Measurements from ENCODE around the gene BTG1. TPM values are rescaled to one million over a fixed set of nuclear protein-coding genes. Genes with fewer than 3 reads are reported as not detected.
"Not testable (repeated sequence)": the region's sequence is repeated elsewhere in the genome, so short reads cannot be mapped to it uniquely, and the experiment has no call there.

BTG1 gene
- total RNA-seq, 1 donor from 2014 or later: 74.6 TPM

DNA sequence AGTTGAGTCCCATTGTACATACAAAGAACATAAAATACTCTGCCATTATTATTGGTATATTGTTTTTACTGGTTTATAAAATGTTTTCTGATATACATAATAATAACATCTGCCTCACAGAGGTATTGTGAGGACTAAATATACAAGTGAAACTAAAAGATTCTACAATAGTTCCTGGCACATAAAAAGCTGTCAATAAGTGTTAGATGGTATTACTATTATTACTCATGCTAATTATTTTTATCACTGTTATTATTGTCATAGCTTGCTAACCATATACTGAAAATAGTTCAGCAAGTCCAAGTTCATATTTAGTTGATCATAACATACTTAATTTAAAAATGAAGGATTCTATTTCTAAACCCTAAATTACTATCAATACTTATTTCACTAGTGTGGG is 34.4 kb downstream of the BTG1 start:
- no peak for DNase-seq
- intact Hi-C loops (cut with micrococcal nuclease): no loop called here
- no peak for ATAC-seq

GRCh38 chr12:92110083-92110640 is 35.5 kb downstream of the BTG1 start:
- DNase-seq (no peak), ATAC-seq (no peak)
- intact Hi-C loops (cut with micrococcal nuclease): no loop called here

DNA sequence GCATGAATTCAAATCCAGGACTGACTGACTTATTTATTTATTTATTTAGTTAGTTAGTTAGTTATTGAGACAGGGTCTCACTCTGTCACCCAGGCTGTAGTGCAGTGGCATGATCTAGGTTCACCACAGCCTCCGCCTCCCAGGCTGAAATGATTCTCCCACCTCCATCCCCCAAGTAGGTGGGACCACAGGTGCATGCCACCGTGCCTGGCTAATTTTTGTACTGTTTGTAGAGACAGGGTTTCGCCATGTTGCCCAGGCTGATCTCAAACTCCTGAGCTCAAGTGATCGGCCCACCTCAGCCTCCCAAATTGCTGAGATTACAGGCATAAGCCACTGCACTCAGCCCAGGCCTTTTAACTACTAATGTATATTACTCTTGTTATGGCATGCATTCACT is 36.0 kb downstream of the BTG1 start:
- DNase-seq (no peak), ATAC-seq (no peak)
- intact Hi-C loops (cut with micrococcal nuclease): no loop called here

DNA sequence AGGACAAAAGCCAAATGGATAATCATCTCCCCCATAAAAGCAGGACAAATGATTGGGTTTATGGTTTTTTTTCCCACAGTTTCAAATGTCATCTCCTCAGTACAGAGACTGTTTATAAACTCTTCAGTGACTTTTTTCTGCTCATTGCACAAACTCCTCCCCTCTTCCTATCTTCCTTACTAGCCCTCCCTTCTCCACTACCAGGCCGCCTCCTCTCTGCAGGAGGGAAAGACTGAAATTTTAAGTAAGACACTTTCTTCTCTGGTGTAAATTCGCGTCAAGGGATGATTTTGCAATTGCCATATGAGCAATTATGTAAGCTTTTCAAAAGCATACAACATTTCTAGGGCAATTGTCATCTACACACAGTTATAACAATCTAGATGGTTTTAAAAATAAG is 37.0 kb downstream of the BTG1 start:
- intact Hi-C loops (cut with micrococcal nuclease): no loop called here
- no peak for DNase-seq

GRCh38 chr12:92107621-92108131 is 38.0 kb downstream of the BTG1 start:
- DNase-seq (no peak), ATAC-seq (no peak)
- intact Hi-C loops (cut with micrococcal nuclease): no loop called here

More for the DNA sequence above, 37.0 kb downstream of the BTG1 start:
- peak; percentile 75 for ATAC-seq

- ATAC-seq (no peak), DNase-seq (no peak)
- intact Hi-C loops (cut with micrococcal nuclease): no loop called here
Measured at GRCh38 chr12:92107094-92107493, 38.6 kb downstream of the BTG1 start.

DNA sequence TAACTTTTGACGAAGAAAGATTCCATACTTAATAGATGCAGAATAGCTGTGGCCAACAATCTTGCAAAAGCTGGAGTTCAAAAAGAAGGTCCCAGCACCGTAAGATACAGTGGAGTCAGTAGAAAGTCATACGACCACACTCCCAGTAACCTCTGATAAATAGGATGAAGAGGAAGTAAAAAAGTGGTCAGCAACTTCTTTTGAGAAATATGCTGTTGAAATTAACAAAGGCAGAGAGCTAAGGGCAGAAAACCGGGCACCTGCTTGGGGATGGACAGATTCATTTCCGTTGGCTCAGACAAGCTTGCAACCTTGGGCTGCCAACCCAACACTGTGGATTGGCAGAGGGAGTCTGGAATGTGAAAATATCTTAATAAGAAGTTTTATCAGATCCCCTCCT is 40.0 kb downstream of the BTG1 start:
- no peak for ATAC-seq
- no peak for DNase-seq
- intact Hi-C loops (cut with micrococcal nuclease): no loop called here

DNA sequence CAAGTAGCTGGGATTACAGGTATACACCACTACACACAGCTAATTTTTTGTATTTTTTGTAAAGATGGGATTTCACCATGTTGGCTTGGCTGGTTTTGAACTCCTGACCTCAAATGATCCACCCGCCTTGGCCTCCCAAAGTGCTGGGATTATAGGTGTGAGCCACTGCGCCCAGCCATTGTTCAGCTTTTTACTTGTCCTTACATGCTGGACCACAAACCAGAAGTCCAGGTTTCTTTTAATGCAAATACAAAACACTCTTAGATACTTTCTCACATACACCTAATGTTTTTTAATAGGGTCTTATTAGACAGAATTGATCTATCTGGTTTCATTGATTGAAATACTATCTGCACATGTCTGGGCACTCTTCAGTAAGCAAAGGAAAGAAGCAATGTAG is 40.5 kb downstream of the BTG1 start:
- ATAC-seq: no peak
- no peak for DNase-seq
- intact Hi-C loops (cut with micrococcal nuclease): no loop called here

DNA sequence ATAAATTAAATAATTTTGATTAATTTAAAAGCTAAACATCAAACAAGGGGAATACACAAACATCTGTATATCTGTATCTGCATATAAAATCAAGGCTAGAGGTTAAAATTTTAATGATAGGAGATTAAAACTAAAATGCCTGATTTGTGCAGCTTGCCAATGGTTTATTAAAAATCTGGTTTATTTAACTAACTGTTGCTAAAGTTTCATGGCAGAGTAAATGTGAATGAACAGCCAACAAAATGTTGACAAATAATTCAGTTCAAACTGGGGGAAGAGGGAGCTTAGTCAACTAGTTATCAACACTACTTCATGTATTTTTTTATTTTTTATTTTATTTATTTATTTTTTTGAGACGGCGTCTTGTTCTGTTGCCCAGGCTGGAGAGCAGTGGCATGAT is 43.0 kb downstream of the BTG1 start:
- ATAC-seq (no peak), DNase-seq (no peak)
- intact Hi-C loops (cut with micrococcal nuclease): no loop called here

GRCh38 chr12:92098594-92099380 is 46.9 kb downstream of the BTG1 start:
- no peak for ATAC-seq

DNA sequence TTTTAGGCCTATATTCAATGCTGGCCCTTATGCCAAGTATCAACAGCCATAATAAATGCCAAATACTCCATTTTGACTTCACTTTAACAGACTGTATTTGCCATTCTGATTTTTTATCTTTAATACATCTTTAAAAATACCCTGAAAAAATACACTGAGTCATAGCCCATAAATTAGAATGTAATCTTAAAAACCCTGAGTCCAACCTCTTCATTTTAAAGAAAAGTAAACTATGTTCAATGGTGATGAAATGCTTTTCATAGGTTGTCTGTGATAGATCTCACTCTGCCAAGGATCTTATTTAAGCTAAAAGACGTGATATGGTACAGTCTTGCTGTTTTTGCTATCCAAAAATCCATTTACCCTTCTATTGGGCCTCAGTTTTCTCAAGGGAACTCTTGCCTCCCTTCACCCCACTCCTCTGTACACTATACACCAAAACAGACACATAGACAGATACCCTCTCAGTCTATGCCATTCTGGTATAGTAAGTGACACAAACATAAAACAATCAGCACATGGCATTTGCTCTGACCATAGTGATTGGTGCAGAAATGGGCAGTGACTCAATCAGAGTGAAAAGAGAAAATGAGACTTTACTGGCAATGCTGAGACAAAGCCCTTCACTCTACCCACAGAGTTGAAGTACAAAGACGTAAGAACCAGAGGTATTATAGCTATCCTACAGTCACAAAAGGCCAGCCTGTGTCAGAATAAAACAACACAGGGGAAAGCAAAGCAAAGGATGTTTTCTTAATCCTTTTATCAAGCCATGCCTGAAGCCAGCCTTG is 49.1 kb downstream of the BTG1 start:
- intact Hi-C loops (cut with micrococcal nuclease): no loop called here
- no peak for ATAC-seq

More at GRCh38 chr12:92098594-92099380, 46.9 kb downstream of the BTG1 start:
- intact Hi-C loops (cut with micrococcal nuclease): no loop called here
- no peak for DNase-seq

GRCh38 chr12:92094751-92095161 is 50.9 kb downstream of the BTG1 start:
- intact Hi-C loops (cut with micrococcal nuclease): no loop called here
- DNase-seq: no peak
- no peak for ATAC-seq

More for the DNA sequence above, 49.1 kb downstream of the BTG1 start:
- no peak for DNase-seq

DNA sequence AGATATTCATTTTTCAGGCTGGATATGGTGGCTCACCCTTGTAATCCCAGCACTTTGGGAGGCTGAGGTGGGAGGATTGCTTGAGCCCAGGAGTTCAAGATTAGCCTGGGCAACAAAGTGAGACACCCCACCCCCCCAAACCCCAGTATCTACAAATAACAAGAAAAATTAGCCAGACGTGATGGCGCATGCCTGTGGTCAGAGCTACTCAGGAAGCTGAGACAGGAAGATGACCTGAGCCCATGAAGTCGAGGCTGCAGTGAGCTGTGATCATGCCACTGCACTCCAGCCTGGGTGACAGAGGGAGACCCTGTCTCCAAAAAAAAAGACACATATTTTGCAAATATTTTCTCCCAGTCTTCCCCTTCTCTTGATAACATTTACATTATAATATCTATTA is 51.3 kb downstream of the BTG1 start:
- intact Hi-C loops (cut with micrococcal nuclease); ATAC-seq; DNase-seq: not testable (repeated sequence)

Measured in left ventricle myocardium superior (tissue), 1 donor.